A549 (cell line): ENCODE results near the gene COL15A1.

Experiments
- ESRRA ChIP-seq: fragments of 150-350 bp; IDR thresholded peaks from 2 replicates; pipeline ENCODE4 v1.6.1; 2014; ENCODE audit warnings: mild to moderate bottlenecking, low read length, borderline replicate concordance
- MAFK ChIP-seq: fragments of 450-650 bp; IDR thresholded peaks from 2 replicates; pipeline ENCODE4 v1.6.1; 2014; ENCODE audit not compliant: partially characterized antibody
- POLR2A ChIP-seq: IDR thresholded peaks from 2 replicates; pipeline ENCODE4 v1.6.1; 2012; ENCODE audit warnings: mild to moderate bottlenecking, low read length
- RCOR1 ChIP-seq: fragments of 150-350 bp; IDR thresholded peaks from 2 replicates; pipeline ENCODE4 v1.6.1; 2014; ENCODE audit warnings: antibody characterized with exemption, low read length, low read depth
- SMC3 ChIP-seq: fragments of >200 bp; sonication (Bioruptor Twin); formaldehyde crosslinking; IDR thresholded peaks from 3 replicates; pipeline ENCODE4 v1.6.1; 2018; ENCODE audit warnings: inconsistent platforms
- TF ChIP-seq, protein P1 (sequence below): IDR thresholded peaks from 2 replicates; pipeline ENCODE4 v1.6.1; 2012; ENCODE audit warnings: low read depth, borderline replicate concordance
- TF ChIP-seq, protein P2 (sequence below): fragments of >200 bp; sonication (Bioruptor Twin); formaldehyde crosslinking; IDR thresholded peaks from 3 replicates; pipeline ENCODE4 v1.5.1; 2016
- TF ChIP-seq, protein P3 (sequence below): fragments of 250-450 bp; sonication (Bioruptor Pico); IDR thresholded peaks from 2 replicates; pipeline ENCODE4 v1.5.0; 2021; ENCODE audit warnings: mild to moderate bottlenecking, moderate library complexity, borderline replicate concordance
- TF ChIP-seq, protein P4 (sequence below): IDR thresholded peaks from 2 replicates; pipeline ENCODE4 v1.6.1; 2012
- TF ChIP-seq, protein P5 (sequence below): IDR thresholded peaks from 2 replicates; pipeline ENCODE4 v1.6.1; 2012

DNA sequence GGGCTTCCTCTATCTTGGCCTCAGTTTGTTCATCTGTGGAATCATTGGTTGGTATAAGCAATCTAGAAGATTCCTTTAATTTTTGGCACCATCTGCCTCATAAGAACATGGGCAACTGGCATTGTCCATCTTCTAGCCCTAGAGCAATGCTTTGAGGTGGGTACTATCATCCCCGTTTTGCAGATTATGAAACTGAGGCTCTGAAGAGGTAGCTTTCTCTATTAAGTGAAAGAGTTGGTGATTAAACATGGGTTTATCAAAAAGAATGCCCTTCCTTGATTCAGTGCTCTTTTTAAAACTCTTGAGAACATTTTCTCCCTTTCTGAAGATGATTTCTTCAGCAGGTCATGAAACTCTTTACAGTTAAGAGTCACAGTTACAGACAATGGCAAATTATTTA is 118.8 kb downstream of the COL15A1 start:
- TF ChIP-seq, protein P1, sequence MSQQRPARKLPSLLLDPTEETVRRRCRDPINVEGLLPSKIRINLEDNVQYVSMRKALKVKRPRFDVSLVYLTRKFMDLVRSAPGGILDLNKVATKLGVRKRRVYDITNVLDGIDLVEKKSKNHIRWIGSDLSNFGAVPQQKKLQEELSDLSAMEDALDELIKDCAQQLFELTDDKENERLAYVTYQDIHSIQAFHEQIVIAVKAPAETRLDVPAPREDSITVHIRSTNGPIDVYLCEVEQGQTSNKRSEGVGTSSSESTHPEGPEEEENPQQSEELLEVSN: no peak
- TF ChIP-seq SMC3 (no peak), RCOR1 (no peak), POLR2A (no peak), ESRRA (no peak), MAFK (no peak)
- TF ChIP-seq, protein P2, sequence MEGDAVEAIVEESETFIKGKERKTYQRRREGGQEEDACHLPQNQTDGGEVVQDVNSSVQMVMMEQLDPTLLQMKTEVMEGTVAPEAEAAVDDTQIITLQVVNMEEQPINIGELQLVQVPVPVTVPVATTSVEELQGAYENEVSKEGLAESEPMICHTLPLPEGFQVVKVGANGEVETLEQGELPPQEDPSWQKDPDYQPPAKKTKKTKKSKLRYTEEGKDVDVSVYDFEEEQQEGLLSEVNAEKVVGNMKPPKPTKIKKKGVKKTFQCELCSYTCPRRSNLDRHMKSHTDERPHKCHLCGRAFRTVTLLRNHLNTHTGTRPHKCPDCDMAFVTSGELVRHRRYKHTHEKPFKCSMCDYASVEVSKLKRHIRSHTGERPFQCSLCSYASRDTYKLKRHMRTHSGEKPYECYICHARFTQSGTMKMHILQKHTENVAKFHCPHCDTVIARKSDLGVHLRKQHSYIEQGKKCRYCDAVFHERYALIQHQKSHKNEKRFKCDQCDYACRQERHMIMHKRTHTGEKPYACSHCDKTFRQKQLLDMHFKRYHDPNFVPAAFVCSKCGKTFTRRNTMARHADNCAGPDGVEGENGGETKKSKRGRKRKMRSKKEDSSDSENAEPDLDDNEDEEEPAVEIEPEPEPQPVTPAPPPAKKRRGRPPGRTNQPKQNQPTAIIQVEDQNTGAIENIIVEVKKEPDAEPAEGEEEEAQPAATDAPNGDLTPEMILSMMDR: no peak
- TF ChIP-seq, protein P3, sequence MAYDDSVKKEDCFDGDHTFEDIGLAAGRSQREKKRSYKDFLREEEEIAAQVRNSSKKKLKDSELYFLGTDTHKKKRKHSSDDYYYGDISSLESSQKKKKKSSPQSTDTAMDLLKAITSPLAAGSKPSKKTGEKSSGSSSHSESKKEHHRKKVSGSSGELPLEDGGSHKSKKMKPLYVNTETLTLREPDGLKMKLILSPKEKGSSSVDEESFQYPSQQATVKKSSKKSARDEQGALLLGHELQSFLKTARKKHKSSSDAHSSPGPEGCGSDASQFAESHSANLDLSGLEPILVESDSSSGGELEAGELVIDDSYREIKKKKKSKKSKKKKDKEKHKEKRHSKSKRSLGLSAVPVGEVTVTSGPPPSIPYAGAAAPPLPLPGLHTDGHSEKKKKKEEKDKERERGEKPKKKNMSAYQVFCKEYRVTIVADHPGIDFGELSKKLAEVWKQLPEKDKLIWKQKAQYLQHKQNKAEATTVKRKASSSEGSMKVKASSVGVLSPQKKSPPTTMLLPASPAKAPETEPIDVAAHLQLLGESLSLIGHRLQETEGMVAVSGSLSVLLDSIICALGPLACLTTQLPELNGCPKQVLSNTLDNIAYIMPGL (CRISPR knock-in tag): no peak
- TF ChIP-seq, protein P4, sequence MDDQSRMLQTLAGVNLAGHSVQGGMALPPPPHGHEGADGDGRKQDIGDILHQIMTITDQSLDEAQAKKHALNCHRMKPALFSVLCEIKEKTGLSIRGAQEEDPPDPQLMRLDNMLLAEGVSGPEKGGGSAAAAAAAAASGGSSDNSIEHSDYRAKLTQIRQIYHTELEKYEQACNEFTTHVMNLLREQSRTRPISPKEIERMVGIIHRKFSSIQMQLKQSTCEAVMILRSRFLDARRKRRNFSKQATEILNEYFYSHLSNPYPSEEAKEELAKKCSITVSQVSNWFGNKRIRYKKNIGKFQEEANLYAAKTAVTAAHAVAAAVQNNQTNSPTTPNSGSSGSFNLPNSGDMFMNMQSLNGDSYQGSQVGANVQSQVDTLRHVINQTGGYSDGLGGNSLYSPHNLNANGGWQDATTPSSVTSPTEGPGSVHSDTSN: no peak
- TF ChIP-seq, protein P5, sequence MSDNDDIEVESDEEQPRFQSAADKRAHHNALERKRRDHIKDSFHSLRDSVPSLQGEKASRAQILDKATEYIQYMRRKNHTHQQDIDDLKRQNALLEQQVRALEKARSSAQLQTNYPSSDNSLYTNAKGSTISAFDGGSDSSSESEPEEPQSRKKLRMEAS: no peak
